ENCODE measurements around the gene TSPYL2. TPM values are rescaled to one million over a fixed set of nuclear protein-coding genes. Genes with fewer than 3 reads are reported as not detected.
A peak's percentile ranks its signal among the peaks of the same experiment; 100 is the strongest.

The TSPYL2 gene
- total RNA-seq, 4 donors from 2014 or later: 30.9 to 83.1 (median 49.1) TPM

DNA sequence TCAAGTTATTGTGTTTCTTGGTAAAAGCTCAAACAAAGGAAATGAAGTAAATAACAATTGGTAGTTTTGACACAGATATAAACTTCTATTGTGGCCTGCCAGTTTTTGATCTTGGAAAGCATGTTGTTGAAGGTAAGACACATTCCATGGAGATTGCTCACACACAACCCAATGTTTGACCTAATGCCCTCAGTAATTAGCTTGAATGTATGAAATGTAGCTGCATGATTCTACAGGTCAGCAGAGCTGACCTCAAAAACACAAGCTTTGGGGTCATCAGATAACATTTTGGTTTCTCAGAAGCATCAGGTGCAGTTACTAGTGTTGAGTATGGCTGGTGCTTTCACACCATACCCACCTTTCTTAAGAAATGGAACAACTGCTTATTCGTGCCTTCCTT, 17.1 kb upstream of the TSPYL2 start:
- WGBS, 2 donors: 95 to 100% methylated on average over 1 of the region's 1 CpG
- H3K4me1 ChIP-seq: no peaks in the 10 kb centered on the region
- H3K27ac ChIP-seq: no peak overlapping the region
- no peaks in the 10 kb centered on the region for H3K27me3 ChIP-seq
- intact Hi-C loops (cut with DNase I): no loop called here
- H3K4me3 ChIP-seq (replicated peaks in 1 of 3): no peak overlapping the region
- H3K36me3 ChIP-seq: no peaks in the 10 kb centered on the region
- DNase-seq: no peak
- TF ChIP-seq, protein P1, sequence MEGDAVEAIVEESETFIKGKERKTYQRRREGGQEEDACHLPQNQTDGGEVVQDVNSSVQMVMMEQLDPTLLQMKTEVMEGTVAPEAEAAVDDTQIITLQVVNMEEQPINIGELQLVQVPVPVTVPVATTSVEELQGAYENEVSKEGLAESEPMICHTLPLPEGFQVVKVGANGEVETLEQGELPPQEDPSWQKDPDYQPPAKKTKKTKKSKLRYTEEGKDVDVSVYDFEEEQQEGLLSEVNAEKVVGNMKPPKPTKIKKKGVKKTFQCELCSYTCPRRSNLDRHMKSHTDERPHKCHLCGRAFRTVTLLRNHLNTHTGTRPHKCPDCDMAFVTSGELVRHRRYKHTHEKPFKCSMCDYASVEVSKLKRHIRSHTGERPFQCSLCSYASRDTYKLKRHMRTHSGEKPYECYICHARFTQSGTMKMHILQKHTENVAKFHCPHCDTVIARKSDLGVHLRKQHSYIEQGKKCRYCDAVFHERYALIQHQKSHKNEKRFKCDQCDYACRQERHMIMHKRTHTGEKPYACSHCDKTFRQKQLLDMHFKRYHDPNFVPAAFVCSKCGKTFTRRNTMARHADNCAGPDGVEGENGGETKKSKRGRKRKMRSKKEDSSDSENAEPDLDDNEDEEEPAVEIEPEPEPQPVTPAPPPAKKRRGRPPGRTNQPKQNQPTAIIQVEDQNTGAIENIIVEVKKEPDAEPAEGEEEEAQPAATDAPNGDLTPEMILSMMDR (IDR thresholded peaks at IDR 0.05): no peak
- no peaks in the 10 kb centered on the region for H3K9me3 ChIP-seq

DNA sequence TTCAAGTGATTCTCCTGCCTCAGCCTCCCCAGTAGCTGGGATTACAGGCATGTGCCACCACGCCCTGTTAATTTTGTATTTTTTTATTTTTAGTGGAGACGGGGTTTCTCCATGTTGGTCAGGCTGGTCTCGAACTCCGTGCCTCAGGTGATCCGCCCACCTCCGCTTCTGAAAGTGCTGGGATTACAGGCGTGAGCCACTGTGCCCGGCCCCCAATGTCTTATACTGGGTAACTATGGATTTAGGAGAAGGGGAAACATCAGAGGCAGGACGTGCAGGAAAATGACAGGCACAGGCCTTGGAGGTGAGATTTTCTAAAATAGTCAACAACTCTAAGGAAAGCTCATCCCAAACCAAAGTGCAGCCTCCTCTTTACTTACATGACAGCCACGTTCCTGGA, 11.1 kb upstream of the TSPYL2 start:
- TF ChIP-seq, protein P1 (IDR thresholded peaks at IDR 0.05): no peak
- TF ChIP-seq POLR2A (IDR thresholded peaks at IDR 0.05): no peak
- intact Hi-C loops (cut with DNase I): loop anchor here (2.0 to 10.0 kb wide), 2 partner anchors 22 to 154 kb away; partner anchors contain the start of gene KDM5C
- Histone ChIP-seq H3K4me3 (replicated peaks in 1 of 3) (no peak overlapping the region), H3K27ac (no peak overlapping the region), H3K27me3 (no peaks in the 10 kb centered on the region), H3K36me3 (no peaks in the 10 kb centered on the region), H3K4me1 (peaks cover 0 to 7% of the 10 kb centered on the region in 2 donors), H3K9me3 (no peaks in the 10 kb centered on the region)
- no peak for DNase-seq
- 86 to 89% methylated on average over 10 of the region's 10 CpGs for WGBS, 2 donors

DNA sequence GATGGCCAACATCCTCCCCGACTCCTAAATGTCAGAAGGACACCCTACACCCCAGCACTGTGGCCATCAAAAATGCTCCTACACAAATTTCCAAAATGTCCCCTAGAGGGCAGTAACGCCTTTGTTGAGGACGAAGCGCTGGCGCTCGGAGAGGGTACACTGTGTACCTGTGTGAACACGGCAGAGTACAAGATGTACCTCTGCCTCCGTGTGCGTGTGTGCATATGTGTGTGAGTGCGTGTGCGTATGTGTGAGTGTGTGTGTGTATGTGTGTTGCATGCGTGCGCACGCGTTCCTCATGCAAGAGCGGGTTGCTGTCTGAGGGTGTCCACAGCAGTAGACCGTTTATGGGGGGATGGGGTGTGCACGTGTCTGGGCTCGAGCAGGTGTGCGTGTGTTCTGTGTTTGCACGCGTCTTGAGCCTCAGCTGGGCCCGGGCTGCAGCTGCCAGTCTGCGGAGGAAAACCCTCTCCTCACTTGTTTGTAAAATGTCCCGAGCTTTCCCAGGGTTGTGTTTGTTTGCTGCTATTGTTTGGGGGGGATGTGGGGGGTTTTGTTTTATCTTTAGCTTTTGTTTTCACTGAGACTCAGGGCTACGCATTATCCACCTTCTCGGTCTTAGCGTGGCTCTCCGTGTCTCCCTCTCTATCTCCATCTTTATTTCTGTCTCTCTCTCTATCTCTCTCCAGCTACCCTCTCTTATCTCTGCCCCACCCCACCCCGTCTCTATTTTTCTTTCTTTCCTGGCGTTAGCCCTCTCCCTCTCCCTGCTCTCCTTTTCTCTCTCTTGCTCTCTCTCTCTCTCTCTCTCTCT, 10.4 kb upstream of the TSPYL2 start:
- Histone ChIP-seq H3K4me3 (replicated peaks in 1 of 3) (no peak overlapping the region), H3K27ac (peak overlapping the region; percentile 70 to 89 (median 80)), H3K36me3 (no peaks in the 10 kb centered on the region), H3K27me3 (no peaks in the 10 kb centered on the region), H3K4me1 (peaks cover 0 to 7% of the 10 kb centered on the region in 2 donors), H3K9me3 (no peaks in the 10 kb centered on the region)
- intact Hi-C loops (cut with DNase I): loop anchor here (2.0 to 10.0 kb wide), 2 partner anchors 21 to 153 kb away; partner anchors contain the start of gene KDM5C
- no peak for TF ChIP-seq POLR2A (IDR thresholded peaks at IDR 0.05)
- TF ChIP-seq, protein P1 (IDR thresholded peaks at IDR 0.05): peak; percentile 30 to 84 (median 52)
- DNase-seq: peak; percentile 82 to 84
- 2 to 6% methylated on average over 8 of the region's 31 CpGs for WGBS, 2 donors

DNA sequence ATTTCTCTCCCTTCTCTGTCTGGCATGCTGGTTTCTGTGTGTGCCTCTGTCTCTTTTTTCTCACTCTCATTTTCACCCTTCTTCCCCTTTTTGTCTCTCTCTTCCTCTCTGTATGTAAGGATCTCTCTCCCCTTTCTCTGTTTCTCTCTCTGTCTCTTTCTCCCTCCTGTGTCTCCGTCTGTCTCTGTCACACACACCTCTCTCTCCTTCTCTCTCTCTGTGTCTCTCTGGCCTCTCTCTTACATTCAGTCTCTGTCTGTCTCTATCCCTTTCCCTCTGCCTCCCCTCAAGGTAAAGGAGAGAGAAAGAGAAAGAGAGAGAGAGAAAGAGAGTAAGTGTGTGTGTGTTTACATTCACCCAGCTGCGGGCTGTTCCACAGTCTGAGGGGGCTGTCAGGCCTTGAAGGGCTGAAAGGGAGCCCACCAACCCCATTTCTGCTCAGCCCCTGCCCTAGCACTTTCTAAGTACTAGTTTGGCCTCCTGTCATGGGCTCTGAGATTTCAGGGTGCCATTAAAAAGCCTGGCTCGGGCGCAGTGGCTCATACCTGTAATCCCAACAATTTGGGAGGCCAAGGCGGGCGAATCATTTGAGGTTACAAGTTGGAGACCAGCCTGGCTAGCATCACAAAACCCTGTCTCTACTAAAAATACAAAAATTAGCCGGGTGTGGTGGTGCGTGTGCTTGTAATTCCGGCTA, 9.6 kb upstream of the TSPYL2 start:
- H3K27me3 ChIP-seq: no peaks in the 10 kb centered on the region
- DNase-seq: peak in 1 of 2 donors; percentile 54
- 55 to 68% methylated on average over 9 of the region's 9 CpGs for WGBS, 2 donors
- H3K9me3 ChIP-seq: no peaks in the 10 kb centered on the region
- no peaks in the 10 kb centered on the region for H3K36me3 ChIP-seq
- H3K27ac ChIP-seq: peak overlapping the region; percentile 70 to 89 (median 80)
- peaks cover 0 to 7% of the 10 kb centered on the region in 2 donors for H3K4me1 ChIP-seq
- no peak overlapping the region for H3K4me3 ChIP-seq (replicated peaks in 1 of 3)
- no peak for TF ChIP-seq POLR2A (IDR thresholded peaks at IDR 0.05)
- TF ChIP-seq, protein P1 (IDR thresholded peaks at IDR 0.05): no peak
- intact Hi-C loops (cut with DNase I): loop anchor here (10.0 kb wide), 1 partner anchor 152 kb away; the partner anchor contains the start of gene KDM5C
